ENCODE measurements around the gene GUCY1A2. TPM values are rescaled to one million over a fixed set of nuclear protein-coding genes. Genes with fewer than 3 reads are reported as not detected.
"Not testable (repeated sequence)": the region's sequence is repeated elsewhere in the genome, so short reads cannot be mapped to it uniquely, and the experiment has no call there.

Gene GUCY1A2
- polyA plus RNA-seq (2012; ENCODE audit: insufficient read depth, insufficient read length, low read depth), result not detected

GRCh38 chr11:107018219-107018901, at the start of gene GUCY1A2:
Gene GUCY1A2 (minus strand): TSS chr11:107018476. CDS start chr11:107018055, 421 bp downstream.
- TF ChIP-seq CTCF (IDR thresholded peaks at IDR 0.05; ENCODE audit: low read depth, low read length), result no peak
- peaks cover 59% of the 10 kb centered on the region for H3K27me3 ChIP-seq
- no peaks in the 10 kb centered on the region for H3K4me1 ChIP-seq
- H3K36me3 ChIP-seq, result no peaks in the 10 kb centered on the region
- peak; percentile 22 for DNase-seq
- H3K9me3 ChIP-seq, result no peaks in the 10 kb centered on the region
- peak within 1 kb of the TSS; percentile 47 for H3K4me3 ChIP-seq (ENCODE audit: low read depth, low read length)

GRCh38 chr11:107054391-107054790, 36.1 kb upstream of the GUCY1A2 start:
- Histone ChIP-seq H3K27me3 (no peaks in the 10 kb centered on the region), H3K4me3 (ENCODE audit: low read depth, low read length) (no peak overlapping the region), H3K4me1 (no peaks in the 10 kb centered on the region), H3K36me3 (no peaks in the 10 kb centered on the region), H3K9me3 (no peaks in the 10 kb centered on the region)
- no peak for TF ChIP-seq CTCF (IDR thresholded peaks at IDR 0.05; ENCODE audit: low read depth, low read length)
- no peak for DNase-seq

GRCh38 chr11:107051332-107051731, 33.1 kb upstream of the GUCY1A2 start:
- H3K4me3 ChIP-seq (ENCODE audit: low read depth, low read length); H3K9me3 ChIP-seq; H3K27me3 ChIP-seq; H3K36me3 ChIP-seq; H3K4me1 ChIP-seq; DNase-seq: not testable (repeated sequence)

GRCh38 chr11:107050899-107051298, 32.6 kb upstream of the GUCY1A2 start:
- not testable (repeated sequence) for H3K9me3 ChIP-seq; H3K36me3 ChIP-seq; H3K27me3 ChIP-seq; H3K4me1 ChIP-seq; DNase-seq; H3K4me3 ChIP-seq (ENCODE audit: low read depth, low read length)

GRCh38 chr11:107050121-107050520, 31.8 kb upstream of the GUCY1A2 start:
- H3K9me3 ChIP-seq, result no peaks in the 10 kb centered on the region
- no peaks in the 10 kb centered on the region for H3K4me1 ChIP-seq
- H3K27me3 ChIP-seq, result no peaks in the 10 kb centered on the region
- no peak for TF ChIP-seq CTCF (IDR thresholded peaks at IDR 0.05; ENCODE audit: low read depth, low read length)
- no peak for DNase-seq
- no peak overlapping the region for H3K4me3 ChIP-seq (ENCODE audit: low read depth, low read length)
- H3K36me3 ChIP-seq, result no peaks in the 10 kb centered on the region

- no peaks in the 10 kb centered on the region for H3K4me1 ChIP-seq
- TF ChIP-seq CTCF (IDR thresholded peaks at IDR 0.05; ENCODE audit: low read depth, low read length), result no peak
- no peak for DNase-seq
Observed at GRCh38 chr11:107044503-107044902, 26.2 kb upstream of the GUCY1A2 start.

GRCh38 chr11:107043242-107044006, 25.1 kb upstream of the GUCY1A2 start:
- no peaks in the 10 kb centered on the region for H3K9me3 ChIP-seq
- H3K4me1 ChIP-seq, result no peaks in the 10 kb centered on the region
- no peaks in the 10 kb centered on the region for H3K27me3 ChIP-seq
- no peak overlapping the region for H3K4me3 ChIP-seq (ENCODE audit: low read depth, low read length)
- no peak for TF ChIP-seq CTCF (IDR thresholded peaks at IDR 0.05; ENCODE audit: low read depth, low read length)
- no peak for DNase-seq
- no peaks in the 10 kb centered on the region for H3K36me3 ChIP-seq

More at GRCh38 chr11:107044503-107044902, 26.2 kb upstream of the GUCY1A2 start:
- Histone ChIP-seq H3K36me3 (no peaks in the 10 kb centered on the region), H3K9me3 (no peaks in the 10 kb centered on the region), H3K4me3 (ENCODE audit: low read depth, low read length) (no peak overlapping the region), H3K27me3 (no peaks in the 10 kb centered on the region)

Measured in BE2C (cell line).